ENCODE results near the gene TTYH3.
A peak's percentile ranks its signal among the peaks of the same experiment; 100 is the strongest.

TTYH3 gene

DNA sequence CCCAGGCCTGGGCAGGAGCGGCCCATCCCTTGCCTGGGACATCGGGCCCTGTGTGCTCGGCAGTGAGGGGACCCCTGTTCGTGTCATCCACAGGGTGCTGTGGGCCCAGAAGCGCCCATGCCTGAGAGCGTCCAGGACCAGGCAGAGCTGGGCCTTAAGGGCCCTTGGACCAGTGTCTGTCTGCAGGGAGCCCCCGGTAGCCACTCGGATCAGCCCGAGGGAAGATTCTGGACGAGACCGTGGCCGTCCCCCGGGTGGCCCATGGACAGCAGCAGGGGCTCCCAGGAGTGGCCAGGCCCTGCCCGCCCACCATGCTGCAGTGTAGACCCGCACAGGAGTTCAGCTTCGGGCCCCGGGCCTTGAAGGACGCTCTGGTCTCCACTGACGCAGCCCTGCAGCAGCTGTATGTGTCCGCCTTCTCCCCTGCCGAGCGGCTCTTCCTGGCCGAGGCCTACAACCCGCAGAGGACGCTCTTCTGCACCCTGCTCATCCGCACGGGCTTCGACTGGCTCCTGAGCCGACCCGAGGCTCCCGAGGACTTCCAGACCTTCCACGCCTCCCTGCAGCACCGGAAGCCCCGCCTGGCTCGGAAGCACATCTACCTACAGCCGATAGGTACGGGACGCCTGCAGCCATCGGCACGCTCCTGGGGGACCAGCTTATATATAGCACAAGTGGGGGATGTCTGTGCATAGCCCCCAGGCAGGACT, 68.5 kb downstream of the TTYH3 start:
- Mint-ChIP-seq H3K27ac (no peak overlapping the region), H3K4me1 (peaks cover 32% of the 10 kb centered on the region), H3K4me3 (peak overlapping the region; percentile 61)

DNA sequence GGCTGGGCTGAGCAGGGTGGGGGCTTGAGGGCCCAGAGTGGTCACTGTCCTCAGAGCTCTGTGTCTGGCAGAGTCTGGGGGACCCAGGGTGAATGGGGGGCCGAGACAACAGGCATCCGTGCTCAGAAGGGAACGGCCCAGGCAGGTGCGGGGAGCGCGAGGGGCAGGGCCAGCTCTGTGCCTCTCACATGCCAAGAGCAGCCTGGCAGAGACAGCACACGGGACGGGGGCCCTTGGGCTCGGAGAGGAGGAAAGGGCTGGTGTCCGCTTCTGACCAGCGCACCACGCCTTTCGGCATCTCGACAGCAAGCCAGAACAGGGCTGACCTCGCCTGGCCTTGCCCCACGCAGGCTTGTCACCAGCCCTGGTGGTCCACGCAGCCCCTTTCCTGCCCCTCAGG, 69.6 kb downstream of the TTYH3 start:
- Mint-ChIP-seq H3K9me3 (no peaks in the 10 kb centered on the region), H3K27ac (no peak overlapping the region), H3K4me3 (no peak overlapping the region), H3K36me3 (peaks cover 12% of the 10 kb centered on the region), H3K4me1 (peaks cover 32% of the 10 kb centered on the region)
- no peak for ATAC-seq
- DNase-seq (ENCODE audit: low spot score in 2 of 2), result no peak

More for the DNA sequence above, 68.5 kb downstream of the TTYH3 start:
- no peak for ATAC-seq
- no peak for DNase-seq (ENCODE audit: low spot score in 2 of 2)
- peaks cover 12% of the 10 kb centered on the region for H3K36me3 Mint-ChIP-seq
- no peaks in the 10 kb centered on the region for H3K9me3 Mint-ChIP-seq

GRCh38 chr7:2701832-2702593, 70.2 kb downstream of the TTYH3 start:
- H3K36me3 Mint-ChIP-seq, result peaks cover 12% of the 10 kb centered on the region
- no peaks in the 10 kb centered on the region for H3K9me3 Mint-ChIP-seq
- H3K4me3 Mint-ChIP-seq, result no peak overlapping the region
- peaks cover 32% of the 10 kb centered on the region for H3K4me1 Mint-ChIP-seq
- no peak for ATAC-seq
- H3K27ac Mint-ChIP-seq, result no peak overlapping the region
- no peak for DNase-seq (ENCODE audit: low spot score in 2 of 2)

DNA sequence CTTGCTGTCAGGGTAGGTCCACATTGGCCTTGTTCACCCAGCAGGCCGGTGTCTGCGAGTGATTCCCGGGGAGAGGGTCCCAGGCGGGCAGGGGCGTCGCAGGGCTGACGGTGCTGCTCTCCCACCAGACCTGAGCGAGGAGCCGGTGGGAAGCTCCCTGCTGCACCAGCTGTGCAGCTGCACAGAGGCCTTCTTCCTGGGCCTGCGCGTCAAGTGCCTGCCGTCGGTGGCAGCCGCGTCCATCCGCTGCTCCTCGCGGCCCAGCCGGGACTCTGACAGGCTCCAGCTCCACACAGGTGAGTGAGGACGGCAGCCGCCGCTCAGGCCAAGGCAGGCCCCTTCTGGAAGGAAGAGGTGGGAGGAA, 70.8 kb downstream of the TTYH3 start:
- no peaks in the 10 kb centered on the region for H3K9me3 Mint-ChIP-seq

GRCh38 chr7:2705371-2706096, 73.7 kb downstream of the TTYH3 start:
- Mint-ChIP-seq H3K4me3 (no peak overlapping the region), H3K9me3 (no peaks in the 10 kb centered on the region), H3K27ac (no peak overlapping the region), H3K36me3 (peaks cover 6% of the 10 kb centered on the region), H3K4me1 (peaks cover 20% of the 10 kb centered on the region)
- ATAC-seq (no peak), DNase-seq (ENCODE audit: low spot score in 2 of 2) (no peak)

More for the DNA sequence above, 70.8 kb downstream of the TTYH3 start:
- Mint-ChIP-seq H3K27ac (no peak overlapping the region), H3K4me1 (peaks cover 32% of the 10 kb centered on the region), H3K36me3 (peaks cover 16% of the 10 kb centered on the region), H3K4me3 (no peak overlapping the region)
- DNase-seq (ENCODE audit: low spot score in 2 of 2) (no peak), ATAC-seq (no peak)

DNA sequence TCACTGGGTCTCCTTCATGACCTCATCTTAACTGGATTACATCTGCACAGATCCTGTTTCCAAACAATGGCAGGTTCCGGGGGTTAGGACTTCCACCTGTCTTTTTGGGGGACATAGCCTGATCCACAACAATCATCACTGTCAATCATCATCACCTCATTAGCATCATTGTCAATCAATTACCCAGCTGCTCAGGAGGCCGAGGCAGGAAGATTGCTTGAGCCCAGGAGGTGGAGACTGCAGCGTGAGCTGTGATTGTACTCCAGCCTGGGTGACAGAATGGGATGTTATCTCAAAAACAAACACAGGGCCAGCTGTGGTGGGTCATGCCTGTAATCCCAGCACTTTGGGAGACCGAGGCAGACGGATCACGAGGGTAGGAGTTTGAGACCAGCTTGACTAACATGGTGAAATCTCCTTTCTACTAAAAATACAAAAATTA, 74.9 kb downstream of the TTYH3 start:
- H3K4me3 Mint-ChIP-seq, result no peak overlapping the region
- no peak overlapping the region for H3K27ac Mint-ChIP-seq
- H3K9me3 Mint-ChIP-seq, result no peaks in the 10 kb centered on the region
- ATAC-seq (no peak), DNase-seq (ENCODE audit: low spot score in 2 of 2) (no peak)
- peaks cover 11% of the 10 kb centered on the region for H3K36me3 Mint-ChIP-seq
- peaks cover 23% of the 10 kb centered on the region for H3K4me1 Mint-ChIP-seq

DNA sequence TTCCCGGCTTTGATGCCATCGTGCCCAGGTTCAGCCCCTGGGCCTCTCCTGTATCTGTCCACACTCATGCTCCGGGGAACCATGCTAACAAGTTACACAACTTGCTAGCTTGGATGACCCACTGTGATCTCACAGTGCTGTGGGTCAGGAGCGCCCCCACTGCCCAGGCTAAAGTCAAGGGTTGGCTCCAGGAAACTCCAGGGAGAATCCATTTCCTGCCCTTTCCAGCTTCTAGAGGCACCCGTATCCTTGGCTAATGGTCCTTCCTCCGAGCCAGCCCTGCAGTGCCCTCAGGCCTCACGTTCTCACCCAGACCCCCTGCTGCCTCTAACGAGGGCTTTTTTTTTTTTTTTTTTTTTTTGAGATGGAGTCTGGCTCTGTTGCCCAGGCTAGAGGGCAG, 75.7 kb downstream of the TTYH3 start:
- Mint-ChIP-seq H3K4me3 (no peak overlapping the region), H3K4me1 (peaks cover 29% of the 10 kb centered on the region), H3K27ac (no peak overlapping the region), H3K36me3 (peaks cover 11% of the 10 kb centered on the region), H3K9me3 (no peaks in the 10 kb centered on the region)
- DNase-seq (ENCODE audit: low spot score in 2 of 2), result no peak
- ATAC-seq, result no peak

DNA sequence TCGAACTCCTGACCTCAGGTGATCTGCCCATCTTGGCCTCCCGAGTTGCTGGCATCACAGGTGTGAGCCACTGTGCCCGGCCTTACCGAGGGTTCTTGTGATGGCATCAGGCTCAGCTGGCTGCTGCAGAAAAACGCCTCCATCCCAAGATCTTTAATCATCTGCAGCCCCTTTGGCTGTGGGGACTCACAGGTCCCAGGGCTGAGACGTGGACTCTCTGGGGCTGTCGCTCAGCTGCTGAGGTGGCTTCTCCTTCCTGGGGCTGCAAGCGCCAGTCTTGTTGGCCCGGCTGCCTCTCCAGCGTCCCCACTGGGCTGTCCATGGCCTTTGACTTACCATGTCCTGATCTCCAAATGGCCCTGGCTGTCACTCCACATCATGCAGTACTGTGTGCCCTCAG, 76.3 kb downstream of the TTYH3 start:
- ATAC-seq, result no peak
- Mint-ChIP-seq H3K4me1 (peaks cover 29% of the 10 kb centered on the region), H3K36me3 (peaks cover 11% of the 10 kb centered on the region), H3K9me3 (no peaks in the 10 kb centered on the region), H3K27ac (no peak overlapping the region), H3K4me3 (no peak overlapping the region)
- DNase-seq (ENCODE audit: low spot score in 2 of 2), result no peak

- Mint-ChIP-seq H3K4me1 (peaks cover 35% of the 10 kb centered on the region), H3K36me3 (peaks cover 11% of the 10 kb centered on the region), H3K27ac (no peak overlapping the region), H3K9me3 (no peaks in the 10 kb centered on the region), H3K4me3 (peak overlapping the region; percentile 75)
- ATAC-seq (no peak), DNase-seq (ENCODE audit: low spot score in 2 of 2) (no peak)
These were observed 76.9 kb downstream of the TTYH3 start for GRCh38 chr7:2708547-2709310.

GRCh38 chr7:2709553-2710285, 77.9 kb downstream of the TTYH3 start:
- peak; percentile 88 for ATAC-seq
- Mint-ChIP-seq H3K27ac (peak overlapping the region; percentile 67), H3K36me3 (peaks cover 11% of the 10 kb centered on the region), H3K4me3 (peak overlapping the region; percentile 75), H3K4me1 (peaks cover 45% of the 10 kb centered on the region), H3K9me3 (no peaks in the 10 kb centered on the region)
- peak; percentile 86 to 88 for DNase-seq (ENCODE audit: low spot score in 2 of 2)

- Mint-ChIP-seq H3K4me1 (peaks cover 51% of the 10 kb centered on the region), H3K36me3 (peaks cover 11% of the 10 kb centered on the region), H3K4me3 (peak overlapping the region; percentile 75), H3K27ac (peak overlapping the region; percentile 67), H3K9me3 (no peaks in the 10 kb centered on the region)
- ATAC-seq, result peak; percentile 79
- peak; percentile 53 to 72 for DNase-seq (ENCODE audit: low spot score in 2 of 2)
These were observed 78.5 kb downstream of the TTYH3 start for GRCh38 chr7:2710286-2710655.

DNA sequence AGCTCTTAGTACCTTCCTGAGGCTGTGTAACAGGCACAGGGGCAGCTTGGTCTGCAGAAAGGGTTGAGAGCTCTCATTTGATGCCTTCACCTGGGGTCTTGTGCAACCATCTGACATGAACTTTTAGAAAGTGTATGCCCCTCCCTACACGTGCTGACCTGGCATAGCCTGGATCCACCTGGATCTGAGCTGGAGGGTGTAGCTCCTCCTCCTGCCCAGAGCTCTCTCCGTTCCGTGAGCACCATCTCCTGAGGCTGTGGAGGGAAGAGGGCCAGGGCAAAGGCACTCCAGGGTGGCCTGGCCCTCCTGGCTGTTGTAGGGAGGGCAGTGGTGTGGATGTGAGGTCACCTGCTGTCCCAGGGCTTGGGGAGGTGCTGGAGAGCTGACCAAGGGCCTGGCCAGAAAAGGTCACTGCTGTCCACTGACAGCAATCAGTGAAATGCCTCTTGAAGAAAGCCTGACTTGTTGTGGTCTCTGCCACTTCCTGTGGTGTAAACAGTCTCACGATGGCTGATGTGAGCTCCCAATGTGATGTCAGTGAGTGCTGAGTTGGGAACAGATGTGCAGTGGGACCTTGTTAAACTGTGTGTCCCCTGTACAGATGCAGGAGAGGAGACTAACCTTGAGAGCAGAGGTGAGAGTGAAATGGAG, 79.2 kb downstream of the TTYH3 start:
- peak in 1 of 2 donors; percentile 68 for DNase-seq (ENCODE audit: low spot score in 2 of 2)
- no peaks in the 10 kb centered on the region for H3K9me3 Mint-ChIP-seq
- peak overlapping the region; percentile 76 for H3K27ac Mint-ChIP-seq
- ATAC-seq, result peak; percentile 64
- H3K36me3 Mint-ChIP-seq, result peaks cover 11% of the 10 kb centered on the region
- H3K4me3 Mint-ChIP-seq, result peak overlapping the region; percentile 75
- H3K4me1 Mint-ChIP-seq, result peaks cover 58% of the 10 kb centered on the region

- Mint-ChIP-seq H3K36me3 (peaks cover 11% of the 10 kb centered on the region), H3K4me1 (peaks cover 69% of the 10 kb centered on the region), H3K27ac (no peak overlapping the region), H3K4me3 (no peak overlapping the region), H3K9me3 (no peaks in the 10 kb centered on the region)
- DNase-seq (ENCODE audit: low spot score in 2 of 2) (no peak), ATAC-seq (no peak)
These were observed 80.3 kb downstream of the TTYH3 start for GRCh38 chr7:2711895-2712675.
